Adipose tissue (tissue), 3 donors: Measurements from ENCODE around the gene GRIA1. TPM values are rescaled to one million over a fixed set of nuclear protein-coding genes. Genes with fewer than 3 reads are reported as not detected.

Experiments
- H3K27ac ChIP-seq: one replicate; pipeline ENCODE4 v1.5.1; 2013; ENCODE audit warnings: low read depth, low read length
- WGBS, 3 donors: extraction: QIAGEN DNeasy Blood & Tissue Kit; methylation state at CpG; one replicate each; pipeline ENCODE4 v1.1.7; 2013; 5-methylcytosine and 5-hydroxymethylcytosine counted together
- polyA plus RNA-seq, 3 donors: library from polyadenylated mRNA; stranded (reverse); fragments of 200-250 nt; gene quantifications; one replicate each; pipeline ENCODE4 v1.2.3, GENCODE V29; 2013
- donor health status: healthy with polysubstance abuse.
- donor health status: Bipolar disorder and iron deficiency.
- donor health status: healthy.

GRIA1 gene
- polyA plus RNA-seq, 3 donors, result 0.02 to 0.45 (median 0.18) TPM

- no peak overlapping the region for H3K27ac ChIP-seq
- WGBS, 3 donors, result 59 to 73% (median 65%) methylated on average over 7 of the region's 7 CpGs
These were observed 135.4 kb downstream of the GRIA1 start for GRCh38 chr5:153625826-153626354.

DNA sequence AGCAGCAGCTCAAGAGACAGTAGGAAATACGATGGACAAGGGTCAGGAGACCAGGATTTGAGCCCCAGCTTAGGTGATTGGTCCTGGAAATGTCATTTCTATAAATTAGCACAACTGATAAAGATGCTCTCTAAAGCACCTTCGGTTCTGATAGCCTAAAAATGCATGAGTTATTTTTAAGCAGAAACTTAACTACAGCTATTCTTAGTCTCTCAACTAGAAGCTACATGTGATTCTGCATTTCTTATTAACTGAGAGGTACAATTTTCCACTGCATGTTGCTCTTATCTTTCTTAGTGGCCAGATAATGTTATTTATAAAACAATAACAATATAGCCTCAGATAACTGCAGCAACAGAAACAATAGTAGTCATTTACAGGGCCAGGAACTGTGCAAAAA lies 136.4 kb downstream of the GRIA1 start:
- no peak overlapping the region for H3K27ac ChIP-seq
- 56 to 78% (median 75%) methylated on average over 2 of the region's 2 CpGs for WGBS, 3 donors

DNA sequence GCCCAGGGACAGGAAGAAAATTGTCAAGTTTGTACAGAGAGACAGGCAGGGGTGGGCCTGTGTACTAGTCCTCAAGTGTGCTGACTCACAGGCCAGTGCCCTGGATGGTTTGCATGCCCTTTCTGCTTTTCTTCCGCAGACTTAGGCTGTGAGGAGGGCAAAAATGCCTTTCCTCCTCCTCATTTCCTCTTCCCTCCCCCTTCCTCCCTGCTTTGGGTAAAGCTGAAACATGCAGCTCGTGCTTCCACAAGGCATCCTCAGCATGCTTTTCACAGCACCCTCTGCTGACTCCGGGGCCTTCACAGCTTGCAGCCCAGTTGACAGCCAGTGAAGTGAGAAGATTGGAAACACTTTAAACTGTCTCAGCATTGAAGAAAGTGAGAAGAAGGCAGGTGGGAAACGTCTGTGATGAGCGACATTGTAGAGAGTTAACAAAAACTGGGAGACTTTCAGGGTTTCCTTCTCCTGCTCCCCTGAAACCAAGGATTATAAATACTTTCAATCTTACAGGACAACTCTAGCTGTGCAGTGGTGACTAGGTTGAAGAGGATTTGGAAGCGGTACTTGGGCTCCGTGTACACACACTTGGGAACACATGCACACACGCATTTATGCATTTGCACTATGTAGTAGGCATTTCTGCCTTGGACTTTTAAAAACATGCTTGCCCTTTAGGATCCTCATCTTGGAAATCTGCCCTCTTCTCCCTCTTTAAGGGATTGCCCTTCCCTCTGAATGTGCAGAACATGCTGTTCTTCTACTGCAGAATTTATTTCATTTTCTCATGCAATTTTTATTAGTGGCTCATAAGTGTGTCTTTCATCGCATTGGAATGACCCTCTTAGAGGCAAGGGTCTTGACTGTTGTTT lies 138.8 kb downstream of the GRIA1 start:
- no peak overlapping the region for H3K27ac ChIP-seq
- 47 to 61% (median 60%) methylated on average over 9 of the region's 9 CpGs for WGBS, 3 donors

- no peak overlapping the region for H3K27ac ChIP-seq
These were observed 140.1 kb downstream of the GRIA1 start for GRCh38 chr5:153630546-153630945.

DNA sequence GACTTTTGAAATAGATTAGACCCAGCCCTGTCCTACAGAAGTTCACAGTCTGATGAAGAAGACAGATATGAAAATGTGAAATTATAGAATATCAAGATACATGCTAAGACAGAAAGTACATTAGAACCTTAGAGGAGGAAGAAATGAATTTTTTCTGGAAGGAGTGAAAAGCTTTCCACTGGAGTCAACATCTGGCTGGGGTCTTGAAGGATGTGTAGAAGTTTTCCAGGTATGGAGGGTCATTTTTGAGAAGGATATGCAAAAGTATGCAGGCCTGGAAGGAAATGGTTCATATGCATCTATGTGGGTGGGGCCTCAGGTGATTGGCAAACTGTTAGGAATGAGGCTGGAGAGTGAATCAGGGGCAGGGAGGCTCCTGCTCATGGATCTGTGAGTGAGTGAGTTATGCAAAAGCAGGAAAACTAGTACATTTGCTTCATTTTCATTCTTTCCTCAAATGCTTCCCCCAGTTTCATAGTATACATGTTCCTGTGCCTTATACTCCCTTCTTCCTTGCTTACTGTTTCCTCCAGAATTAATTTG lies 142.3 kb downstream of the GRIA1 start:
- no peak overlapping the region for H3K27ac ChIP-seq

DNA sequence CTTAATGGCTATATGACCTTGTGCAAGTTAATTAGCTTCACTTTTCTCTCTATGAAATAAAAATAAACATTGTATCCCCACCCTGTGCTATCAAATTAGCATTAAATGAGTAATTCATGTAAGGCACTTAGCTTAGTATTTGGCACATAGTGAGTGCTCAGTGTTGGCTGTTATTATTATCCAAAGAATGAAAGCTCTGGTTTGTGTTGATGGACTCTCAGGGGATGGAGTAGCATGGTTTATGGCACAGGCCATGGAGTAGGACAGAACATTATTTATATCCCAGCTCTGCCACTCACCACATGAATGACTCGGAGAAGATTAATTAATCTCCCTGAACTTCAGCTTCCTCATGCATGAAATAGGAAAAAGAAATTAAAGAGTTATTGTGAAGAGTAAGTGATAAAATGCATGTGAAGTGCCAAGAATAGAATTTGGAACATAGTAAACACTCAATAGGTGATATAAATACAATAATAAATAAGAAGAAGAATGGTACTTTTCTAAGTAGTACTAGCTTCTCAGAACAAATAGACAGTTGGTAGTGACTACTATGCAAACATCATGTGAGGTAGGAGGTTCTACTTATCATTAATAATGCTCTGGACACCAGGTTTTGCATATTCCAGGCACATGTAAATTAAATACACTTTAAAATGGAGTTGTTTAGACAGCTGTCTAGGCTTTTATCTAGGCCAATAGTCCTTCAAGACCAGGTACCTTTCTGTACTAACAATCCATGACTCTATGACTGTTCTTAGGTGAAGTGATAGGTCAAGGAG lies 146.4 kb downstream of the GRIA1 start:
- 73 to 79% (median 76%) methylated on average over 1 of the region's 1 CpG for WGBS, 3 donors

DNA sequence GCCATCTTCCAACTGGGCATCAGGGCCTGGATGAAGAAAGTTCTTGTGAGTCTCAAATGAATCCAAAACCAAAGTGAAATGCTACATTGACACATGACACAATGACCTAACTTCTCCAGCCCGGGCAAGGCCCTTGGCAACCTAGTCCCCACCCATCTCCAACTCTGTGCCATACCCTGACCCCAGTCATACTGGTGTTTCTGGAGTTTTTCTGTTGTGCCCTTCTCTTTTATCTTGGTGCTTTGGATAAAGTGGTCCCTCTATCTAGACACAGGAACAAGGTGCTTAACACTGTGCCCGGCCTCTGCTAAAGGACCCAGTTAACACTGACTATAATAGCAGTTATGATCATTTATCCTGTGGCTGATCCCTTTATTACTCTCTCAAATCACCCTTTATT lies 149.8 kb downstream of the GRIA1 start:
- WGBS, 3 donors, result 62 to 91% (median 85%) methylated on average over 2 of the region's 2 CpGs
- H3K27ac ChIP-seq, result no peak overlapping the region

More for the DNA sequence above, 146.4 kb downstream of the GRIA1 start:
- no peak overlapping the region for H3K27ac ChIP-seq

DNA sequence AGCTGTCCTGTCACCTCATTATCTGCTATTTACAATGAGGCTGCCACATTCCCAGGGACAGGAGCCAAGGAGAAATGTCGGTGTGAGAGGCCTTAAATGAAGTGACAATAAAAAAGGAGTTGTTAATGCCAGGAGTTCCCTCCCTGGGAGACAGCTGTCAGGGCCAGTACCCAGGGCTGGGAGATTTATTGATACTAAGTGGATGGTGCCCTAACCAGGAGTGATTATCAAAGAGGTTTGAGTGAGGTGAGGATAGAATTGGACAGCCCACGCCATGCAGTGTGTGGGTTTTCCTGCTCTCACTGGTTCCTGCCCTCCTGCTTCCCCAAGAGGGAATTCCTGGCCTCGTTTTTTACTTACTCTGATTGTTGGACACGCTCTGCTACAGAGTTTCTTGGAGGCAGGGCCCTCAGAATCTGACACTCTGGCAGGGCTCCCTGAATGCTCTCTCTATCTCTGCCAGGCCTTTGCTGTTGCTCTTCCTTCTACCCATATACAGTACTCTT lies 150.8 kb downstream of the GRIA1 start:
- no peak overlapping the region for H3K27ac ChIP-seq
- 23 to 36% (median 35%) methylated on average over 4 of the region's 4 CpGs for WGBS, 3 donors

DNA sequence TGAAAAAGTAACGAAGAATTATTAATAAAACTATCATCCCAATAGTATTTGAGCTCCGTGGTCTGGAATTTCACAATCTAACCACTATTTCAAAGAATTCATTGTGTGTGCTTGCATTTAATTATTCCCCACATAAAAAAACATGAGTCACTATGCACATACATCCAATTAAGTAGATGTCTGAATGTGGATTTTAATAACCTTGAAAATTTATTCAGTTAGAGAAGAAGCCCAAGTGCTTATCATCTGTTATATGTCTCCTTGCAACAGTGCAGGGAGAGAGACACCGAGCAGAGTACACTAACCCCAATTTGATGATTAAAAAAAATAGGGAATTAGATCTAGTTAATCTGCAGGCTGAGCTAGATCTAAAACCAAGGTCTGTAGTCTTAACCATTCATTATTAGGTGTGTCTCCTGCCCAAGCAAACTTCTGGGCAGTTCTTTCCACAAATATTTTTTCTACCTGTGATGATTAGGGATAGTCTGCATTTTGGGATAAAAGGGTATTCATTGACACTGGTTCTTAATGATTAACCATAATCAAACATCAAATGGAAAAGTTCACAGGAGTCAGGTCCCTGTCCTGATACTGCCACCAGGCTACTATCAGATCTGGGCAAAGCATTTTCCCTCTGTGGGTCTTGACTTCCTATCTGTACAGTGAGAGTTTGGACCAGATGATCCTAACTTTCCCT lies 164.2 kb downstream of the GRIA1 start:
- WGBS, 3 donors, result 56 to 69% (median 68%) methylated on average over 3 of the region's 3 CpGs
- H3K27ac ChIP-seq, result no peak overlapping the region

- 63 to 91% (median 79%) methylated on average over 3 of the region's 3 CpGs for WGBS, 3 donors
These were observed 164.7 kb downstream of the GRIA1 start for GRCh38 chr5:153655201-153655510.

DNA sequence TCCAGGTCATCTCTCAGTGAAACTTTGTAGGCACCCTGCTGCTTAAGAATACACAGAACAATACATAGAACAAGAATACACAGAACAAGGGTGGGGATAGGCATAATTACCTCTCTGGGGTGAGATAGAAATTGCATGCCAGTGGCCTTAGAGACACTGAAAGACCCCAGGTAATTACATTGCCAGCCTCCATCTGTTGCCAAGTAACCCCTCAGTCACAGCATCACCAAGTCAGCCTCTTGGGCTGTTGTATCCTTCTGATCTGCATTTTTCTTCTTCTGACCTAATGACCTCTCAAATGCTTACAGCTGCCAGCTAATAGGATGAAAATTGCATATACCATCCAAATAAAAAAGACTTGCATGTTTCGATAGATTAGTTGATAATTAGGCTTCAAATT lies 167.7 kb downstream of the GRIA1 start:
- 65 to 97% (median 88%) methylated on average over 1 of the region's 1 CpG for WGBS, 3 donors
- no peak overlapping the region for H3K27ac ChIP-seq

More at GRCh38 chr5:153655201-153655510, 164.7 kb downstream of the GRIA1 start:
- H3K27ac ChIP-seq, result no peak overlapping the region

DNA sequence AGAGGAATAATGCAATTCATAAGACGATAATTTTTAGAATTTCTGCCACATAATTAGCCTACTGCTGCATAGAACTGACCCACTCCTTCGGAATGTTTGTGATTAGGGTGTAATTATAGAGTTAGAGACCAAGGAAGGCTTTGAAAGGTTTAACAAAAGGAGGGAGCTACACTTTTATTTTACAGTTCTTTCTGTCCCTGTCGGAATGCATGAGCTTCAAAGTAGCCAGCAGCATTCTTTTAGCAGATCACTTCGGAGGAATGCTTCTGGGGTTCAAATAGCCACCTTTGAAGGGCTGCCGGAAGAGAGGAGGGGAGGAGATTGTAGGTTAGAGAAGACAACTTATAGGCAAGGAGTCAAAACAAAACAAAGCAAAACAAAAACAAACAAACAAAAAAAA lies 168.1 kb downstream of the GRIA1 start:
- H3K27ac ChIP-seq, result no peak overlapping the region
- WGBS, 3 donors, result 48 to 68% (median 64%) methylated on average over 5 of the region's 5 CpGs

- no peak overlapping the region for H3K27ac ChIP-seq
- 69 to 92% (median 87%) methylated on average over 2 of the region's 2 CpGs for WGBS, 3 donors
These were observed 168.7 kb downstream of the GRIA1 start for GRCh38 chr5:153659039-153659736.

- WGBS, 3 donors, result 49 to 65% (median 61%) methylated on average over 2 of the region's 2 CpGs
- no peak overlapping the region for H3K27ac ChIP-seq
These were observed 170.4 kb downstream of the GRIA1 start for GRCh38 chr5:153660919-153661318.

GRCh38 chr5:153661897-153662296 lies 171.4 kb downstream of the GRIA1 start:
- 42 to 76% (median 75%) methylated on average over 2 of the region's 2 CpGs for WGBS, 3 donors
- H3K27ac ChIP-seq, result no peak overlapping the region

DNA sequence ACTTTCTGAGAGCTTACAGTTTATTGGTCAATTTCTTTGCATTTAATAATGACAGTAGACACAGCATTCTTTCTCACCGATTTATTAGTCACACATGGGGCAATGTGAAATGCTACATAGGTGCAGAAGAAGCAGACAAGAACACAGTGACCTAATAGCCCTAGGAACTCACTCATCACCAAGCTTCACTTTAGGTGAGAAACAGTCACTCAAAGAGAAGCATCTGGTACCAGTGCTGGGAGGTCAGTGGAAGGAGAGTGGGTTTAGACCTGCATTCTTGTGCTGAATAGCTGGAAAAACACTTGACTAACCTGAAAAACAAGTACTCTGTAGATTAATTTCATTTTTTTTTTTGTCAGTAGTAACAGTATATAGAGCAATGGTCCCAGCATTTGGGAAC lies 179.6 kb downstream of the GRIA1 start:
- 77 to 94% (median 88%) methylated on average over 1 of the region's 1 CpG for WGBS, 3 donors
- no peak overlapping the region for H3K27ac ChIP-seq

GRCh38 chr5:153671653-153672346 lies 181.3 kb downstream of the GRIA1 start:
- H3K27ac ChIP-seq, result no peak overlapping the region
- 77 to 87% (median 79%) methylated on average over 2 of the region's 2 CpGs for WGBS, 3 donors
